Measurements from ENCODE around the gene DFFA.
"Not testable (repeated sequence)": the region's sequence is repeated elsewhere in the genome, so short reads cannot be mapped to it uniquely, and the experiment has no call there.

The DFFA gene

GRCh38 chr1:10504249-10504648 lies 31.9 kb upstream of the DFFA start:
- no peak for FAIRE-seq

DNA sequence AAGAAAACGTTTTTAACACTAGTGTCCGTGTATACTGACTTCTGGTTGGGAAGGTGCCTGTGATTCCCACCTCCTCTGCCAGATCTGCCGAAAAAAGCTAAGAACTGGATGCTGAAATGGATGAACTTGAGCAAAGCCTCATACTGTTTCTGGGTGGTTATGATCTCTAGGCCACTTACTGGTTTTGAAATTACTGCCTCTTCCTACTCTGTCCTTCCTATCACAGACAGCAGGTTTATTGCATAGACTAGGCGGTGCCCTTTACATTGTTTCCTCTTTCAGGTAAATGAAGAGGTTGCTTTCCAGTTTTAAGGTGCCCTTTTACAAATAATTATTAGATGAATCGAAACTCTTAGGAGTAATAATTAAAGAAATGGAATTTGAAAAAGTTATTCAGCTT lies 29.9 kb upstream of the DFFA start:
- no peak for FAIRE-seq

DNA sequence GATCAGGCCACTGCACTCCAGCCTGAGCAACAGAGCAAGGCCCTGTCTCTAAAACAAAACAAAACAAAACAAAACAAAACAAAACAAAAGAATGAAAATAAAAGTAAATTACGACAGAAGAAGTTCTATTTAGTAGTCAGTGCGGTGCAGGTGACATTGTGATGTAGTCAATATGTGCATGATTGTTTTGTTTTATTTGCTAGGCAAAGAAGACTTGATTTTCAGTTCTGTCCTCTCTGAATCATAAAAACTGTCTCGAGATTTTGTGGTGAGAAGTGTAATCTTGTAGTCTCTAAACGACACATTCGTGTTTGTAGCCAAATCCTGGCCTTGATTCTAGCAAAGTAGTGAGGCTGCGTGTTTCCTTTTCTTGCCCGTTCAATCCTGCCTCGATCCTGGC lies 25.9 kb upstream of the DFFA start:
- FAIRE-seq = no peak

GRCh38 chr1:10497109-10497508 lies 24.8 kb upstream of the DFFA start:
- no peak for FAIRE-seq

GRCh38 chr1:10495952-10496351 lies 23.6 kb upstream of the DFFA start:
- FAIRE-seq = no peak

- no peak for FAIRE-seq
Measured at GRCh38 chr1:10495475-10495817, 23.1 kb upstream of the DFFA start.

DNA sequence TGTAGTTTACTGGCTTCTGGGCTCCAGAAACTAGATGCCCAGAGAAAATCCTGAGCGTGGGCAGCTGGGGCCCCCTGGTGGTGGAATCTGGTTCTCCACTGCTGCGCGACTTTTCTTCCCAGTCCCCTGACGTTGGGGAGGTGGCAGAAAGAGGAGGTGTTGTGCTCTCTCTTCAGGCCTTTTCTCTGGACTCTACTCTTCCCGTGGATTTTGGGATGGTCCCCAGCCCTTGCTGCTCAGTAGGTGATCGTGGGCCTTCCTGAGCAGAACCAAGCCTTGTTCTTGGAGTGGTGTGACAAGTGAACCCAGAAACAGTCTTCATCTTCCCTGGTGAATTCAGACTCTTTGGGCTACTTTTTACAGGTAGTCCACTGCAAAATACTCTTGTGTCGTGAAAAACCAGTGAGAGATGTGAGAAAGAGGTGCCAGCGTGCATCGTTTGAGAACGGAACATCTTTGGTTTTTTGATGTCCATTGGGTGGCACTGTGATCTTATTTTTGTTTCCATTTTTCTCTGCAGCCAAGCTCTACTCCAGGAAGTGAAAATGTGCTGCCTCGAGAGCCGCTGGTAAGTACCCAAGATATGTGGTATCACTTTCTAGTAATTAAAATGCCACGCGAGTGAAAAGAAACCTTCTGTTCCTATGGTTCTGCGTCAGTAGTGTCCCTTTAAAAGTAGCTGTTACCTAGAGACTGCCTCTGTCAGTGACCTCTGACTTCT lies 22.6 kb upstream of the DFFA start:
- peak; percentile 95 for FAIRE-seq

- no peak for FAIRE-seq
Measured at GRCh38 chr1:10494418-10494753, 22.1 kb upstream of the DFFA start.

DNA sequence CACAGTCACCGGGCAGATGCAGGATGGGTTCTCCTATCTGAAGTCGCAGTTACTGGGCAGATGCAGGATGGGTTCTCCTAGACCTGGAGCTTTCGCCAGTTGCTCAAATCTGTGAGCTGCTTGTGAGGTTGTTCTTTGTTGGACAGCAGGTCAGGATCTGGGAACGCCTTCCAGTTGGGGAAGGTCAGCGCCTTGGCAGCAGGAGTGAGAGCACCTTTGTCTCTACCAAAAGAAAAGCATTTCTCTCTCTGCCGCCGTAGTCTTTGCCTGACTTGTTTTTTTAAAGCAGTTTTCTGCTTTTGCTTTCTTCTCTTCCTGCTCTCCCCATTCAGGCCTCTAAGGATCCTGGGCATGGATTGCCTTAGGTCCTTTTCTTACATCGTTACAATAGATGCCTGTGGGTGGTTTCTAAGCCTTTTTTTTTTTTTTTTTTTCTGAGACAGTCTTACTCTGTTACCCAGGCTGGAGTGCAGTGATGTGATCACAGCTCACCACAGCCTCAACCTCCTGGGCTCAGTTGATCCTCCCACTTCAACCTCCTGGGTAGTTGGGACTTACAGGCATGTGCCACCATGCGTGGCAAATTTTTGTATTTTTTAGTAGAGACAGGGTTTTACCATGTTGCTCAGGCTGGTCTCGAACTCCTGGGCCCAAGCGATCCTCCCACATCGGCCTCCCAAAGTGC lies 18.1 kb upstream of the DFFA start:
- FAIRE-seq = no peak

- FAIRE-seq = no peak
Measured at GRCh38 chr1:10489291-10490055, 17.1 kb upstream of the DFFA start.

DNA sequence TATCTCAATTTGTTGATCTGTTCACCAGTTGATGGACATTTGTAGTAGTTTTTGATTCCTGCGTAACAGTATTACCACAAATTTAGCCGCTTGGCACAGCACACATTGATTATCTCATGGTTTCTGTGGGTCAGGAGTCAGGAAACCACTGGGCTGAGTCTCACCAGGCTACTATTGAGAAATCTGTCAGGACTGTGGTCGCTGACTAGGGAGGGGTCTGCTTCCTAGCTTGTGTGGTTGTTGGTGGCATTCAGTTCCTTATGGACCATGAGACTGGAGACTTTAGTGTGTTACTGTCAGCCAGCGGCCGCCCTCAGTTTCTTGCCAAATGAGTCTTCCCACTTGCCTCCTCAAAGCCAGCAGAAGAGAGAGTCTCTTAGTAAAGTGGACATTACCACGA lies 12.2 kb upstream of the DFFA start:
- FAIRE-seq = no peak

- FAIRE-seq = no peak
Measured at GRCh38 chr1:10480614-10481013, 8.3 kb upstream of the DFFA start.

DNA sequence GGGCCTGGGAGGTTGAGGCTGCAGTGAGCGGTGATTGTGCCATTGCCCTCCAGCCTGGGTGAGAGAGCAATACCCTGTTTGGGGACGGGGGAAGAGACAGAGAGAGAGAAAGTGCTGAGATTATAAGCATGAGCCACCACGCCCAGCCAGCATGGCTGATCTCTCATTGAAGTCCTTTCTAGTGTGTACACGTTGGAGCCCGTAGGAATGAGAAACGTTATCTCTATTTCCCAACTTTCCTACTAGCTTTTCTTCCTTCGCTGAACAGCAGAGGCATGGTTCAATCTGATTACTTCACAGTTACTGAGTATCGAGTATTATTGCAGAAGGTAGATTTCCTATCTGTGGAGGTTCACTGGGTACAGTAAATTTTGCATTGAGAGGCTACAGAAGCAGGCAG lies 7.0 kb upstream of the DFFA start:
- FAIRE-seq = no peak

- FAIRE-seq = no peak
Measured at GRCh38 chr1:10475510-10475909, 3.2 kb upstream of the DFFA start.

DNA sequence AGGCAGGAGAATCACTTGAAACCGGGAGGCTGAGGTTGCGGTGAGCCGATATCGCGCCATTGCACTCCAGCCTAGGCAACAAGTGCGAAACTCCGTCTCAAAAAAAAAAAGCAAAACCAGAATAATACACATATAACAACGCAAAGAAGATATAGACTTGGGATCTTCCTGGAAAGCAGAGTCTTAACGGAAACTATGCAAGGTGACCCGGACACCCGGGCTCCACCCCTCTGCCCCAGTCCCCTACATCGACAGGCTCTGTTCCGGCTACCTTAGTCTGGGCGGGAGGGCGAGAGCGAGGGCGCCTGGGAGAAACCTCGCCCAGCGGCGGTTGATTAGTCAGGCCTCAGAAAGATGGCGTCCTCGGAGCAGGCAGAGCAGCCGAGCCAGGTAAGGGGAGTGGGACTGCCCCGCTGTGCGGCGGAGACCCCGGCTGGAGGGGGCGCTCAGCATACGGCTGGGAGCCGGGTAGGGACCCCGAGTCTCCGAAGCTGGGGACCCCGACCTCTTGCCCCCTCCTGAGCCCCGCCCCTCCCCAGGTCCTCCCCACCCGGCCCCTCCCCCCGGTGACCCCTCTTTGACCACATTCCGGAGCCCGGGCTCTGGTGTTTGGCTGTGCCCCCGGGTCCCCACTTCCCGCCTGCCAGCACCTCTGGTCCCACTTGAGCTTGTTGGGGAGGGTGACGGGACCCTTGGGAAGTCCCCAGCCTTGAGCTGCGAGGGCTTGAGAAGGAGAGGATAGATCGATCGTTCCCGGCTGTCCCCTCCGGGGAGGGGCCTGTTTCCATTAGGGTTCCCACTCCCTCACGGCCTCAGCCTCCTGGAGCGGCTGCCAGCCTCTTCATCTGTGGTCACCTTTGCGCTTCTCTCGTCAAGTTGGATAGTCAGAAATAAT lies 2.5 kb upstream of the DFFA start, which contains the start of gene PEX14:
Gene PEX14 (plus strand): TSS at position 338 of the 895 bp plus-strand sequence. CDS start 17 bp downstream, at position 355.
- no peak for FAIRE-seq

DNA sequence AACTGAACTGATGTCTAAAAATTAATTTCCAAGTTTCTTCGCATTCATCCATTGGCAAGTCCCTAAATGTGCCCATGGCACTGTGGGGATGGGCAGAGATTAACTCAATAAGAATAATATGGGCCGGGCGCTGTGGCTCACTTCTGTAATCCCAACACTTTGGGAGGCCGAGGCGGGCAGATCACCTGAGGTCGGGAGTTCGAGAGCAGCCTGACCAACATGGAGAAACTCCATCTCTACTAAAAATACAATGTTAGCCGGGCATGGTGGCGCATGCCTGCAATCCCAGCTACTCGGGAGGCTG lies 1.9 kb upstream of the DFFA start:
- FAIRE-seq = not testable (repeated sequence)

DNA sequence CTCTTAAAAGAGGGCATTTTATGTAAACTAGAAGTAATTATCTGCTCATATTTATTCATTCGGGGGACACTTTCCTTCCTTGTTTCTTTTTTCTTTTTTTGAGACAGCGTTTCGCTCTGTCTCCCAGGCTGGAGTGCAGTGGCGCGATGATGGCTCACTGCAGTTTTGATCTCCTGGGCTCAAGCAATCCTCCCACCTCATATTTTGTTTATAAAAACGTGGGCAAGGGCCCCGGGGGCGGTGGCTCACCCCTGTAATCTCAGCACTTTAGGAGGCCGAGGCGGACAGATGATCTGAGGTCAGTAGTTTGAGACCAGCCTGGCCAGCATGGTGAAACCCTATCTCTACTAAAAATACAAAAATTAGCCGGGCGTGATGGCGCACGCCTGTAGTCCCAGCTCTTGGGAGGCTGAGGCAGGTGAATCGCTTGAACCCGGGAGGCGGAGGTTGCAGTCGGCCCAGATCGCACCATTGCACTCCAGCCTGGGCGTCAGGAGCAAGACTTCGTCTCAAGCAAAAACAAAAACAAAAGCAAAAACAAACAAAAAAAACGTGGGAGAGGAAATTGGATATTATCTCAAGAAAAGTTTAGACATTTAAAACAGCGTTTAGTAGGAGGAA lies 926 bp upstream of the DFFA start:
- no peak for FAIRE-seq

GRCh38 chr1:10471411-10472219 lies 714 bp downstream of the DFFA start:
- no peak for FAIRE-seq

DNA sequence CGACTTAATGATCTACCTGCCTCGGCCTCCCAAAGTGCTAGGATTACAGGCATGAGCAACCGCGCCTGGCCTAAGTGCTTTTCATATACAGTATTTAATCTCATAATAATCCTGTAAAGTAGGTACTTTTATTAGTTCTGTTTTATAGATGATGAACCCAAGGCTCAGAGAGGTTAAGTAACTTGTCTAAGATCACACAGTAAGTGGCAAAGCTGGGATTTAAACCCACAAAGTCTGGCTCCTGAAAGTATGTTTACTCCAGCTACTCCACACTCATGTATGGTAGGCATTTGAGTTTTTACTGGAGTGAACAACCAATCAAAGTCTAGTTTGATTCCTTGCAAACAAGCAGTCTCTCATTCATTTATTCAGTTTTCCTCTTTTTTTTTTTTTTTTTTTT lies 2.3 kb downstream of the DFFA start:
- no peak for FAIRE-seq

DNA sequence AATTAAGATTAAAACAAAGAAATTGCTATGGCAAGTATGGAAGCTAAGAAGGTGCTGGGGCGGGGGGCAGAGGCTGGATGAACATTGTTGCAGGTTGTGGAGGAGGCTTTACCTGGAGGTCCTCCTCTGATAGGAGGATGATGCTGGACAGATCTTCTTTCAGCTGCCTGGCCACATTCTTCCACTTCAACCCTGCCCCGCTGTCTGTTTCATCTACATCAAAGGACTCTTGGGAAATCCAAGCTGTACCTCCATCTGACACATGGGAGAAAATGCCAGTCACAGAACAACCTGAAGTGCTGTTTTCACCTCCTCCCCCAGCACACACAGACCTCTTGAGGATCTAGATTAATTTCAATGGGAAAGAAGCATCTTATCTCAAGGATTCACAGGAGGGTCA lies 5.3 kb downstream of the DFFA start:
- no peak for FAIRE-seq

DNA sequence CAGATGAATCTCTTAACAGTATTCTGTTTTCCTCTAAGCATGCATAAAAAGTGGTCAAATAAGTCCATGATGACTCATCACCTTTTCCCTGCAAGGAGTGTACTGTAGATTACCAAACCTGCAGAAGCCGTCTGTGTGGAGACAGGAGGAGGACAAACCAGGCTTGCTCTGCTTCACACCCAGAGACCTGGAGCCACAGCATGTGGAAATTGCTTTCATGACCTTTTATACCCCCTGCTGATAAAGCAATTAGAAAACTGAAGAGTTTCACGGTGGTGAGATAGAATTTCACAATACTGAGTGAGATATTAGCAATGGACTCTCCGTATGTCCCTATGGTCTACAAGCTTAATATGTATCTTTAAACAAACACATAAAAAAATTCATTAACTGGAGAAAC lies 13.1 kb downstream of the DFFA start:
- no peak for FAIRE-seq

DNA sequence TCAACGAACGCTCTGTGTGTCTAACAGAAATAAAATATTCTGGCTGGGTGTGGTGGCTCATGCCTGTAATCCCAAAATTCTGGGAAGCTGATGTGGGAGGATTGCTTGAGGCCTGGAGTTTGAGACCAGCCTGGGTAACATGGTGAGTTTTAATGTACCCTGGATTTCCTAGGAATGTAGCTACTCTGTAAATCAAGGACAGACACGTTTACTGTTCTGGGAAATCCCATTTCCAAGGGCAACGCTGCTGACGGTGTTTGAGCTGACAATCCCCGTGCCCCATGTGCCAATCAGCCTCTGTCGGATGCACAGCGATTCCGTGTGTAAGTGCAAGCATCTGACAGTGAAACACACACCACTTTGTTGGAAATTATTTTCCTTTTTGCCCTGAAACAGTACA lies 14.5 kb downstream of the DFFA start:
- FAIRE-seq = no peak
